ENCODE results near the gene SEC24B. TPM values are rescaled to one million over a fixed set of nuclear protein-coding genes. Genes with fewer than 3 reads are reported as not detected.

The SEC24B gene
- total and polyA plus RNA-seq, 2 donors (not counting 3 experiments of a cell fraction or from before 2014, with no cell fraction given) = 35.9 to 46.2 TPM

GRCh38 chr4:109499513-109499912, 65.9 kb downstream of the SEC24B start:
- Histone ChIP-seq H4K20me1 (replicated peaks; ENCODE audit: control insufficient read depth, extremely low read depth, insufficient read depth, low read length) (no peaks in the 10 kb centered on the region), H3K4me3 (replicated peaks in 1 of 3; ENCODE audit: insufficient read depth in 1 of 3, low read depth in 1 of 3, low read length in 3 of 3) (no peak overlapping the region), H3K4me2 (ENCODE audit: insufficient read depth, low read length) (no peak overlapping the region), H3K27me3 (ENCODE audit: control insufficient read depth in 2 of 2, insufficient read depth in 2 of 2, low read length in 2 of 2) (no peaks in the 10 kb centered on the region), H3K9me3 (replicated peaks; ENCODE audit: control insufficient read depth, insufficient read depth, low read length) (no peaks in the 10 kb centered on the region), H3K9ac (replicated peaks; ENCODE audit: extremely low read depth, insufficient read depth, low read length) (no peak overlapping the region), H3K36me3 (ENCODE audit: control insufficient read depth in 2 of 2, extremely low read depth in 1 of 2, insufficient read depth in 2 of 2, low read length in 2 of 2) (peaks cover 13 to 22% of the 10 kb centered on the region in 2 experiments), H2AFZ (ENCODE audit: low read depth, low read length) (no peak overlapping the region), H3K27ac (ENCODE audit: insufficient read depth, low read depth, low read length) (no peak overlapping the region), H3K79me2 (ENCODE audit: control insufficient read depth, insufficient read depth, low read length) (peaks cover 2% of the 10 kb centered on the region), H3K9me1 (replicated peaks; ENCODE audit: control insufficient read depth, extremely low read depth, insufficient read depth, low read length) (no peaks in the 10 kb centered on the region), H3K4me1 (ENCODE audit: control insufficient read depth, extremely low read depth, insufficient read depth, low read length) (no peaks in the 10 kb centered on the region)
- DNase-seq (ENCODE audit: low read depth, low spot score) (no peak), FAIRE-seq (no peak)
- CTCF ChIA-PET = interaction anchor here (1.3 to 1.5 kb wide), 2 partner anchors 13 to 66 kb away, joined by 4 read pairs; no protein-coding TSS in a partner anchor
- no peak for TF ChIP-seq FOS (IDR thresholded peaks at IDR 0.05; ENCODE audit: borderline replicate concordance, insufficient read depth, low read length)
- TF ChIP-seq GATA2 (IDR thresholded peaks at IDR 0.05; ENCODE audit: insufficient read depth, insufficient read length, low read depth, low read length) = no peak
- no peak for TF ChIP-seq JUN (IDR thresholded peaks at IDR 0.05; ENCODE audit: borderline replicate concordance, insufficient read depth, insufficient read length, low read depth)
- no peak for TF ChIP-seq POLR2AphosphoS5 (IDR thresholded peaks at IDR 0.05; ENCODE audit: insufficient read depth, low read depth, low read length)
- TF ChIP-seq POLR2A (IDR thresholded peaks at IDR 0.05; ENCODE audit: low read depth, low read length) = no peak
- TF ChIP-seq EZH2 (IDR thresholded peaks at IDR 0.05; ENCODE audit: borderline replicate concordance, low read depth, low read length, severe bottlenecking) = no peak
- TF ChIP-seq, protein P1, sequence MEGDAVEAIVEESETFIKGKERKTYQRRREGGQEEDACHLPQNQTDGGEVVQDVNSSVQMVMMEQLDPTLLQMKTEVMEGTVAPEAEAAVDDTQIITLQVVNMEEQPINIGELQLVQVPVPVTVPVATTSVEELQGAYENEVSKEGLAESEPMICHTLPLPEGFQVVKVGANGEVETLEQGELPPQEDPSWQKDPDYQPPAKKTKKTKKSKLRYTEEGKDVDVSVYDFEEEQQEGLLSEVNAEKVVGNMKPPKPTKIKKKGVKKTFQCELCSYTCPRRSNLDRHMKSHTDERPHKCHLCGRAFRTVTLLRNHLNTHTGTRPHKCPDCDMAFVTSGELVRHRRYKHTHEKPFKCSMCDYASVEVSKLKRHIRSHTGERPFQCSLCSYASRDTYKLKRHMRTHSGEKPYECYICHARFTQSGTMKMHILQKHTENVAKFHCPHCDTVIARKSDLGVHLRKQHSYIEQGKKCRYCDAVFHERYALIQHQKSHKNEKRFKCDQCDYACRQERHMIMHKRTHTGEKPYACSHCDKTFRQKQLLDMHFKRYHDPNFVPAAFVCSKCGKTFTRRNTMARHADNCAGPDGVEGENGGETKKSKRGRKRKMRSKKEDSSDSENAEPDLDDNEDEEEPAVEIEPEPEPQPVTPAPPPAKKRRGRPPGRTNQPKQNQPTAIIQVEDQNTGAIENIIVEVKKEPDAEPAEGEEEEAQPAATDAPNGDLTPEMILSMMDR (IDR thresholded peaks at IDR 0.05; ENCODE audit: extremely low read depth in 1 of 2, insufficient read depth in 1 of 2, low read depth in 1 of 2, low read length in 2 of 2) = no peak
- no peak for TF ChIP-seq MAX (IDR thresholded peaks at IDR 0.05; ENCODE audit: insufficient read depth, insufficient read length)
- no peak for TF ChIP-seq MYC (IDR thresholded peaks at IDR 0.05; ENCODE audit: low read depth, low read length)
- intact Hi-C loops (cut with micrococcal nuclease) = no loop called here
- POLR2A ChIA-PET = no interaction called here
- BruUV-seq (replicated peaks) = no TSS peak
- dilution Hi-C loops (cut with MboI; ENCODE audit: extremely low pct_ligation_motif_present, low sequenced_read_pairs) = no loop called here
